GM19397 (cell line): ENCODE data around the gene HMX1.

Experiments
- ATAC-seq: cut with Tn5 transposase; IDR thresholded peaks from one replicate; pipeline ENCODE4 v1.9.1; 2021; ENCODE audit warnings: mild to moderate bottlenecking, moderate library complexity; ENCODE audit not compliant: unreplicated experiment

The HMX1 gene

GRCh38 chr4:8910100-8910821 is 38.6 kb upstream of the HMX1 start:
- ATAC-seq: no peak

GRCh38 chr4:8909548-8909947 is 37.9 kb upstream of the HMX1 start:
- no peak for ATAC-seq

GRCh38 chr4:8908206-8908893 is 36.7 kb upstream of the HMX1 start:
- no peak for ATAC-seq

- ATAC-seq: no peak
Observed at GRCh38 chr4:8907596-8908205, 36.1 kb upstream of the HMX1 start.

GRCh38 chr4:8906991-8907595 is 35.5 kb upstream of the HMX1 start:
- ATAC-seq: no peak

GRCh38 chr4:8906668-8906970 is 35.0 kb upstream of the HMX1 start:
- no peak for ATAC-seq

GRCh38 chr4:8905773-8906667 is 34.4 kb upstream of the HMX1 start:
- no peak for ATAC-seq

- ATAC-seq: no peak
Observed at GRCh38 chr4:8905226-8905772, 33.7 kb upstream of the HMX1 start.

- ATAC-seq: no peak
Observed at GRCh38 chr4:8904666-8905065, 33.0 kb upstream of the HMX1 start.

GRCh38 chr4:8904041-8904501 is 32.4 kb upstream of the HMX1 start:
- ATAC-seq: no peak

GRCh38 chr4:8901335-8901734 is 29.7 kb upstream of the HMX1 start:
- no peak for ATAC-seq

GRCh38 chr4:8900588-8900987 is 28.9 kb upstream of the HMX1 start:
- ATAC-seq: no peak

- ATAC-seq: no peak
Observed at GRCh38 chr4:8898419-8898818, 26.8 kb upstream of the HMX1 start.

GRCh38 chr4:8897251-8898167 is 25.9 kb upstream of the HMX1 start:
- no peak for ATAC-seq

- ATAC-seq: no peak
Observed at GRCh38 chr4:8896506-8896905, 24.9 kb upstream of the HMX1 start.

GRCh38 chr4:8896071-8896470 is 24.4 kb upstream of the HMX1 start:
- ATAC-seq: no peak

- ATAC-seq: no peak
Observed at GRCh38 chr4:8895295-8895694, 23.7 kb upstream of the HMX1 start.

GRCh38 chr4:8894424-8894816 is 22.8 kb upstream of the HMX1 start:
- ATAC-seq: no peak

- no peak for ATAC-seq
Observed at GRCh38 chr4:8893624-8894423, 22.2 kb upstream of the HMX1 start.
